ENCODE results near the gene ATL2. TPM values are rescaled to one million over a fixed set of nuclear protein-coding genes. Genes with fewer than 3 reads are reported as not detected.

Gene ATL2
- 19.6 TPM for polyA plus RNA-seq (2012; ENCODE audit: low read depth, missing spikeins)

GRCh38 chr2:38377050-38377828 is at the start of gene ATL2:
Gene ATL2, minus strand, starts transcription at chr2:38377273. Its CDS starts 13 bp downstream, at chr2:38377260.
- peak; percentile 94 for FAIRE-seq
- peak; percentile 85 for TF ChIP-seq TAF1 (IDR thresholded peaks at IDR 0.05; ENCODE audit: low read depth, low read length)
- peak; percentile 84 for TF ChIP-seq POLR2A (IDR thresholded peaks at IDR 0.05; ENCODE audit: low read depth, low read length)
- no peak for TF ChIP-seq SPI1 (IDR thresholded peaks at IDR 0.05; ENCODE audit: low read depth, low read length)
- TF ChIP-seq PAX5 (IDR thresholded peaks at IDR 0.05; ENCODE audit: insufficient read depth, low read length, severe bottlenecking) = peak; percentile 14
- peak; percentile 58; the same call in 1 of the 2 replicates for TF ChIP-seq POU2F2 (IDR thresholded peaks at IDR 0.05; ENCODE audit: low read depth, low read length)
- peak; percentile 78 for TF ChIP-seq POLR2AphosphoS5 (IDR thresholded peaks at IDR 0.05; ENCODE audit: low read depth, low read length)
- DNase-seq (ENCODE audit: insufficient read length, low spot score) = peak; percentile 88

GRCh38 chr2:38423763-38424162 is 46.7 kb upstream of the ATL2 start:
- no peak for TF ChIP-seq POLR2A (IDR thresholded peaks at IDR 0.05; ENCODE audit: low read depth, low read length)
- TF ChIP-seq POU2F2 (IDR thresholded peaks at IDR 0.05; ENCODE audit: low read depth, low read length) = no peak
- TF ChIP-seq POLR2AphosphoS5 (IDR thresholded peaks at IDR 0.05; ENCODE audit: low read depth, low read length) = no peak
- TF ChIP-seq TAF1 (IDR thresholded peaks at IDR 0.05; ENCODE audit: low read depth, low read length) = no peak
- TF ChIP-seq PAX5 (IDR thresholded peaks at IDR 0.05; ENCODE audit: insufficient read depth, low read length, severe bottlenecking) = no peak
- DNase-seq (ENCODE audit: insufficient read length, low spot score) (no peak), FAIRE-seq (no peak)

- DNase-seq (ENCODE audit: insufficient read length, low spot score) (no peak), FAIRE-seq (no peak)
Observed at GRCh38 chr2:38421274-38422056, 44.4 kb upstream of the ATL2 start.

GRCh38 chr2:38419499-38419898 is 42.4 kb upstream of the ATL2 start:
- DNase-seq (ENCODE audit: insufficient read length, low spot score) (no peak), FAIRE-seq (no peak)
- TF ChIP-seq PAX5 (IDR thresholded peaks at IDR 0.05; ENCODE audit: insufficient read depth, low read length, severe bottlenecking) (no peak), POLR2A (IDR thresholded peaks at IDR 0.05; ENCODE audit: low read depth, low read length) (no peak), TAF1 (IDR thresholded peaks at IDR 0.05; ENCODE audit: low read depth, low read length) (no peak), POU2F2 (IDR thresholded peaks at IDR 0.05; ENCODE audit: low read depth, low read length) (no peak), SPI1 (IDR thresholded peaks at IDR 0.05; ENCODE audit: low read depth, low read length) (no peak), POLR2AphosphoS5 (IDR thresholded peaks at IDR 0.05; ENCODE audit: low read depth, low read length) (no peak)

More at GRCh38 chr2:38421274-38422056, 44.4 kb upstream of the ATL2 start:
- TF ChIP-seq SPI1 (IDR thresholded peaks at IDR 0.05; ENCODE audit: low read depth, low read length) = no peak
- no peak for TF ChIP-seq PAX5 (IDR thresholded peaks at IDR 0.05; ENCODE audit: insufficient read depth, low read length, severe bottlenecking)
- no peak for TF ChIP-seq POLR2A (IDR thresholded peaks at IDR 0.05; ENCODE audit: low read depth, low read length)
- TF ChIP-seq POU2F2 (IDR thresholded peaks at IDR 0.05; ENCODE audit: low read depth, low read length) = no peak
- no peak for TF ChIP-seq POLR2AphosphoS5 (IDR thresholded peaks at IDR 0.05; ENCODE audit: low read depth, low read length)
- no peak for TF ChIP-seq TAF1 (IDR thresholded peaks at IDR 0.05; ENCODE audit: low read depth, low read length)

GRCh38 chr2:38418735-38419134 is 41.7 kb upstream of the ATL2 start:
- FAIRE-seq = no peak
- no peak for TF ChIP-seq PAX5 (IDR thresholded peaks at IDR 0.05; ENCODE audit: insufficient read depth, low read length, severe bottlenecking)

GRCh38 chr2:38417745-38418689 is 40.9 kb upstream of the ATL2 start:
- FAIRE-seq = no peak
- TF ChIP-seq SPI1 (IDR thresholded peaks at IDR 0.05; ENCODE audit: low read depth, low read length) = peak; percentile 68
- no peak for TF ChIP-seq POLR2AphosphoS5 (IDR thresholded peaks at IDR 0.05; ENCODE audit: low read depth, low read length)
- DNase-seq (ENCODE audit: insufficient read length, low spot score) = no peak

More at GRCh38 chr2:38418735-38419134, 41.7 kb upstream of the ATL2 start:
- no peak for DNase-seq (ENCODE audit: insufficient read length, low spot score)

- FAIRE-seq = no peak
- TF ChIP-seq TAF1 (IDR thresholded peaks at IDR 0.05; ENCODE audit: low read depth, low read length) (no peak), PAX5 (IDR thresholded peaks at IDR 0.05; ENCODE audit: insufficient read depth, low read length, severe bottlenecking) (no peak), POLR2AphosphoS5 (IDR thresholded peaks at IDR 0.05; ENCODE audit: low read depth, low read length) (no peak), SPI1 (IDR thresholded peaks at IDR 0.05; ENCODE audit: low read depth, low read length) (no peak), POU2F2 (IDR thresholded peaks at IDR 0.05; ENCODE audit: low read depth, low read length) (no peak)
- DNase-seq (ENCODE audit: insufficient read length, low spot score) = no peak
Observed at GRCh38 chr2:38416296-38417036, 39.4 kb upstream of the ATL2 start.

- FAIRE-seq (no peak), DNase-seq (ENCODE audit: insufficient read length, low spot score) (no peak)
- TF ChIP-seq POU2F2 (IDR thresholded peaks at IDR 0.05; ENCODE audit: low read depth, low read length) (no peak), POLR2AphosphoS5 (IDR thresholded peaks at IDR 0.05; ENCODE audit: low read depth, low read length) (no peak)
Observed at GRCh38 chr2:38415728-38416291, 38.7 kb upstream of the ATL2 start.

Data from GM12891 (cell line).